ENCODE results near the gene ACBD6. TPM values are rescaled to one million over a fixed set of nuclear protein-coding genes. Genes with fewer than 3 reads are reported as not detected.

Gene ACBD6
- total and polyA plus RNA-seq, 2 donors (not counting 1 experiment from before 2014, with no cell fraction given) = 52.9 to 80.9 TPM

GRCh38 chr1:180258290-180258689 is 244.1 kb downstream of the ACBD6 start:
- no peaks in the 10 kb centered on the region for H3K79me2 ChIP-seq (ENCODE audit: control insufficient read depth, insufficient read depth, low read length)
- DNase-seq (no peak), ATAC-seq (ENCODE audit: low read depth) (no peak)
- no peak overlapping the region for H3K4me2 ChIP-seq (replicated peaks; ENCODE audit: low read depth, low read length, poor library complexity, severe bottlenecking)
- CTCF ChIA-PET = interaction anchor here (1.6 kb wide), 1 partner anchor 224 kb away, joined by 3 read pairs; no protein-coding TSS in a partner anchor
- no peaks in the 10 kb centered on the region for H3K4me1 ChIP-seq (ENCODE audit: control insufficient read depth in 2 of 2, insufficient read depth in 2 of 2, low read length in 2 of 2)
- H3K27me3 Mint-ChIP-seq = peaks cover 35% of the 10 kb centered on the region
- H3K36me3 ChIP-seq (replicated peaks in 1 of 2; ENCODE audit: control extremely low read depth in 1 of 2, control insufficient read depth in 1 of 2, extremely low read depth in 1 of 2, insufficient read depth in 2 of 2, low read length in 1 of 2) = no peaks in the 10 kb centered on the region
- no peak overlapping the region for H3K27ac Mint-ChIP-seq
- peaks cover 0 to 26% (median 0%) of the 10 kb centered on the region in 4 experiments for H3K27me3 ChIP-seq (replicated peaks in 1 of 4; ENCODE audit: control extremely low read depth in 1 of 4, control insufficient read depth in 3 of 4, insufficient read depth in 4 of 4, low read length in 3 of 4)
- H3K4me3 ChIP-seq (ENCODE audit: control extremely low read depth in 1 of 5, extremely low read depth in 1 of 5, insufficient read depth in 1 of 5, low read depth in 2 of 5, low read length in 4 of 5) = no peak overlapping the region
- 90% methylated on average over 12 of the region's 12 CpGs for WGBS (ENCODE audit: insufficient coverage)
- POLR2A ChIA-PET = no interaction called here
- H3K4me1 Mint-ChIP-seq = no peaks in the 10 kb centered on the region
- TF ChIP-seq EZH2 (IDR thresholded peaks at IDR 0.05; ENCODE audit: borderline replicate concordance, insufficient read depth, low read depth, low read length, poor library complexity, severe bottlenecking) (no peak), CTCF (IDR thresholded peaks at IDR 0.05) (no peak)
- H3K9me3 ChIP-seq (ENCODE audit: control extremely low read depth in 1 of 3, control insufficient read depth in 2 of 3, insufficient read depth in 1 of 3, low read length in 2 of 3) = peaks cover 0 to 4% (median 0%) of the 10 kb centered on the region in 3 donors
- no peak overlapping the region for H3K4me3 Mint-ChIP-seq
- intact Hi-C loops (cut with micrococcal nuclease) = no loop called here
- no peak overlapping the region for H2AFZ ChIP-seq (ENCODE audit: insufficient read depth, low read depth, low read length, poor library complexity, severe bottlenecking)
- no peaks in the 10 kb centered on the region for H4K20me1 ChIP-seq (ENCODE audit: control insufficient read depth, insufficient read depth, low read length, poor library complexity, severe bottlenecking)
- no peak overlapping the region for H3K9ac ChIP-seq (ENCODE audit: low read length)
- H3K27ac ChIP-seq (ENCODE audit: low read length in 2 of 2) = no peak overlapping the region
- no peaks in the 10 kb centered on the region for H3K9me3 Mint-ChIP-seq (ENCODE audit: insufficient read depth)

- 78% methylated on average over 6 of the region's 8 CpGs for WGBS (ENCODE audit: insufficient coverage)
- TF ChIP-seq CTCF (IDR thresholded peaks at IDR 0.05) = no peak
- TF ChIP-seq EZH2 (IDR thresholded peaks at IDR 0.05; ENCODE audit: borderline replicate concordance, insufficient read depth, low read depth, low read length, poor library complexity, severe bottlenecking) = no peak
- H3K4me3 Mint-ChIP-seq = no peak overlapping the region
- intact Hi-C loops (cut with micrococcal nuclease) = no loop called here
- ChIA-PET POLR2A (no interaction called here), CTCF (interaction anchor here (1.6 kb wide), 1 partner anchor 224 kb away, joined by 3 read pairs; no protein-coding TSS in a partner anchor)
- no peak for ATAC-seq (ENCODE audit: low read depth)
- Histone ChIP-seq H3K9me3 (ENCODE audit: control extremely low read depth in 1 of 3, control insufficient read depth in 2 of 3, insufficient read depth in 1 of 3, low read length in 2 of 3) (peaks cover 0 to 4% (median 0%) of the 10 kb centered on the region in 3 donors), H3K9ac (ENCODE audit: low read length) (no peak overlapping the region), H3K27me3 (replicated peaks in 1 of 4; ENCODE audit: control extremely low read depth in 1 of 4, control insufficient read depth in 3 of 4, insufficient read depth in 4 of 4, low read length in 3 of 4) (peaks cover 0 to 26% (median 0%) of the 10 kb centered on the region in 4 experiments), H2AFZ (ENCODE audit: insufficient read depth, low read depth, low read length, poor library complexity, severe bottlenecking) (no peak overlapping the region), H3K36me3 (replicated peaks in 1 of 2; ENCODE audit: control extremely low read depth in 1 of 2, control insufficient read depth in 1 of 2, extremely low read depth in 1 of 2, insufficient read depth in 2 of 2, low read length in 1 of 2) (no peaks in the 10 kb centered on the region), H3K4me1 (ENCODE audit: control insufficient read depth in 2 of 2, insufficient read depth in 2 of 2, low read length in 2 of 2) (no peaks in the 10 kb centered on the region), H3K27ac (ENCODE audit: low read length in 2 of 2) (no peak overlapping the region), H3K79me2 (ENCODE audit: control insufficient read depth, insufficient read depth, low read length) (no peaks in the 10 kb centered on the region), H3K4me3 (ENCODE audit: control extremely low read depth in 1 of 5, extremely low read depth in 1 of 5, insufficient read depth in 1 of 5, low read depth in 2 of 5, low read length in 4 of 5) (no peak overlapping the region), H4K20me1 (ENCODE audit: control insufficient read depth, insufficient read depth, low read length, poor library complexity, severe bottlenecking) (no peaks in the 10 kb centered on the region), H3K4me2 (replicated peaks; ENCODE audit: low read depth, low read length, poor library complexity, severe bottlenecking) (no peak overlapping the region)
- H3K27ac Mint-ChIP-seq = no peak overlapping the region
- H3K9me3 Mint-ChIP-seq (ENCODE audit: insufficient read depth) = no peaks in the 10 kb centered on the region
- no peak for DNase-seq
- no peaks in the 10 kb centered on the region for H3K4me1 Mint-ChIP-seq
- H3K27me3 Mint-ChIP-seq = peaks cover 40% of the 10 kb centered on the region
Measured at GRCh38 chr1:180257486-180257885, 244.9 kb downstream of the ACBD6 start.

Data from B cell (primary cell).